ENCODE data around the gene LCOR. TPM values are rescaled to one million over a fixed set of nuclear protein-coding genes. Genes with fewer than 3 reads are reported as not detected.

Gene LCOR
- total RNA-seq, 4 donors from 2014 or later, result 47.2 to 86.4 (median 60.0) TPM

- Histone ChIP-seq H3K4me1 (peaks cover 23 to 52% (median 39%) of the 10 kb centered on the region in 4 donors), H3K4me3 (peak overlapping the region; percentile 73 to 99 (median 92)), H3K36me3 (no peaks in the 10 kb centered on the region), H3K27me3 (no peaks in the 10 kb centered on the region), H3K27ac (peak overlapping the region; percentile 94 to 98 (median 97)), H3K9me3 (no peaks in the 10 kb centered on the region)
- TF ChIP-seq POLR2A (IDR thresholded peaks at IDR 0.05), result no peak
- TF ChIP-seq EP300 (IDR thresholded peaks at IDR 0.05; ENCODE audit: low read depth), result no peak
- TF ChIP-seq, protein P1, sequence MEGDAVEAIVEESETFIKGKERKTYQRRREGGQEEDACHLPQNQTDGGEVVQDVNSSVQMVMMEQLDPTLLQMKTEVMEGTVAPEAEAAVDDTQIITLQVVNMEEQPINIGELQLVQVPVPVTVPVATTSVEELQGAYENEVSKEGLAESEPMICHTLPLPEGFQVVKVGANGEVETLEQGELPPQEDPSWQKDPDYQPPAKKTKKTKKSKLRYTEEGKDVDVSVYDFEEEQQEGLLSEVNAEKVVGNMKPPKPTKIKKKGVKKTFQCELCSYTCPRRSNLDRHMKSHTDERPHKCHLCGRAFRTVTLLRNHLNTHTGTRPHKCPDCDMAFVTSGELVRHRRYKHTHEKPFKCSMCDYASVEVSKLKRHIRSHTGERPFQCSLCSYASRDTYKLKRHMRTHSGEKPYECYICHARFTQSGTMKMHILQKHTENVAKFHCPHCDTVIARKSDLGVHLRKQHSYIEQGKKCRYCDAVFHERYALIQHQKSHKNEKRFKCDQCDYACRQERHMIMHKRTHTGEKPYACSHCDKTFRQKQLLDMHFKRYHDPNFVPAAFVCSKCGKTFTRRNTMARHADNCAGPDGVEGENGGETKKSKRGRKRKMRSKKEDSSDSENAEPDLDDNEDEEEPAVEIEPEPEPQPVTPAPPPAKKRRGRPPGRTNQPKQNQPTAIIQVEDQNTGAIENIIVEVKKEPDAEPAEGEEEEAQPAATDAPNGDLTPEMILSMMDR (IDR thresholded peaks at IDR 0.05), result no peak
- no peak for TF ChIP-seq POLR2AphosphoS5 (IDR thresholded peaks at IDR 0.05)
- in situ Hi-C loops (cut with MboI; ENCODE audit: low pct_ligation_motif_present in 1 of 4, low pct_unique_long_range_greater_than_20kb in 1 of 4, low sequenced_read_pairs in 3 of 4) (loop anchor here in 1 of 4 donors (25.0 kb wide), 1 partner anchor 196 kb away; no protein-coding TSS in a partner anchor), intact Hi-C loops (cut with DNase I; ENCODE audit: low total_unique reads) (loop anchor here (10.0 kb wide), 1 partner anchor 459 kb away; no protein-coding TSS in a partner anchor)
- 0 to 1% methylated on average over 4 to 25 of the region's 46 CpGs for WGBS, 2 donors (ENCODE audit: low coverage in 1 of 2)
- DNase-seq, result peak; percentile 37
Observed at GRCh38 chr10:96833220-96834001, 1.3 kb downstream of the LCOR start.

- peaks cover 23 to 56% (median 39%) of the 10 kb centered on the region in 4 donors for H3K4me1 ChIP-seq
- no peaks in the 10 kb centered on the region for H3K27me3 ChIP-seq
- 33 to 34% methylated on average over 8 of the region's 8 CpGs for WGBS, 2 donors (ENCODE audit: low coverage in 1 of 2)
- peak overlapping the region in 3 of 4 donors; percentile 73 to 96 (median 89) for H3K4me3 ChIP-seq
- H3K27ac ChIP-seq, result peak overlapping the region; percentile 94 to 98 (median 97)
- in situ Hi-C loops (cut with MboI; ENCODE audit: low pct_ligation_motif_present in 1 of 4, low pct_unique_long_range_greater_than_20kb in 1 of 4, low sequenced_read_pairs in 3 of 4) (loop anchor here in 1 of 4 donors (25.0 kb wide), 1 partner anchor 197 kb away; no protein-coding TSS in a partner anchor), intact Hi-C loops (cut with DNase I; ENCODE audit: low total_unique reads) (loop anchor here (10.0 kb wide), 1 partner anchor 459 kb away; no protein-coding TSS in a partner anchor)
- DNase-seq, result no peak
- no peak for TF ChIP-seq EP300 (IDR thresholded peaks at IDR 0.05; ENCODE audit: low read depth)
- TF ChIP-seq, protein P1 (IDR thresholded peaks at IDR 0.05), result no peak
- TF ChIP-seq POLR2A (IDR thresholded peaks at IDR 0.05), result no peak
- TF ChIP-seq POLR2AphosphoS5 (IDR thresholded peaks at IDR 0.05), result peak in 1 of 3 donors; percentile 5
- no peaks in the 10 kb centered on the region for H3K9me3 ChIP-seq
- H3K36me3 ChIP-seq, result no peaks in the 10 kb centered on the region
Observed at GRCh38 chr10:96834120-96834519, 2.0 kb downstream of the LCOR start.

DNA sequence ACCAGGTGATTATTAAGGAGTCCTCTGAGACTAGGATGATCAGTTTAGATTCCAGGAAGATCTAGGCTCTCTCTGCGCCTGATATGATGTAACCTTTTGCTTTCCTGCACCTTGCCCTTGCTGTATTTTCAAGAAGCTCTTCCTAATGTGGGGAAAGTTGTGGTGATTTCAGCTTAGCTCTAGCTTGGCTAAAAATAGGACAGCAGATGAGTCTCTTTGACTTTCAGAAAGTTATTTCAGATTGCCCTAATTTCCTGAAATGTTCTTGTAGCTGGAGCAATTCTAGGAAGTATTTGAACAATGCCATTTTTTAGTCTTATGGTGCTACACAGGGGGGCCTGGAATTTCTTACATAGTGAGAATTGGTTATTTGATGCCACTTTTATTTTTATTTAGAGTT is 3.8 kb downstream of the LCOR start:
- no peak for DNase-seq
- WGBS, 2 donors (ENCODE audit: low coverage in 1 of 2), result 42% methylated on average over 1 of the region's 1 CpG; no CpG with 5 or more reads in 1 of the 2 donors
- in situ Hi-C loops (cut with MboI; ENCODE audit: low pct_ligation_motif_present in 1 of 4, low pct_unique_long_range_greater_than_20kb in 1 of 4, low sequenced_read_pairs in 3 of 4), result loop anchor here in 1 of 4 donors (25.0 kb wide), 1 partner anchor 199 kb away; no protein-coding TSS in a partner anchor

More for the DNA sequence above, 3.8 kb downstream of the LCOR start:
- TF ChIP-seq POLR2AphosphoS5 (IDR thresholded peaks at IDR 0.05) (no peak), EP300 (IDR thresholded peaks at IDR 0.05; ENCODE audit: low read depth) (no peak), POLR2A (IDR thresholded peaks at IDR 0.05) (no peak)
- TF ChIP-seq, protein P1 (IDR thresholded peaks at IDR 0.05), result no peak
- Histone ChIP-seq H3K27ac (peak overlapping the region in 3 of 4 donors; percentile 3 to 97 (median 30)), H3K36me3 (no peaks in the 10 kb centered on the region), H3K4me1 (peaks cover 23 to 63% (median 38%) of the 10 kb centered on the region in 4 donors), H3K9me3 (no peaks in the 10 kb centered on the region), H3K27me3 (no peaks in the 10 kb centered on the region), H3K4me3 (no peak overlapping the region)
- intact Hi-C loops (cut with DNase I; ENCODE audit: low total_unique reads), result loop anchor here (10.0 kb wide), 1 partner anchor 461 kb away; no protein-coding TSS in a partner anchor
